NB4 (cell line): ENCODE results near the gene PRSS36.

Experiments
- CTCF ChIP-seq: IDR thresholded peaks from one replicate; pipeline ENCODE4 v1.5.1; 2012; ENCODE audit warnings: low read depth, low read length
- MAX ChIP-seq: IDR thresholded peaks from 2 replicates; pipeline ENCODE4 v1.6.1; 2011; ENCODE audit warnings: low read depth, low read length
- MYC ChIP-seq: IDR thresholded peaks from 2 replicates; pipeline ENCODE4 v1.6.1; 2011; ENCODE audit warnings: low read depth, low read length
- POLR2A ChIP-seq: IDR thresholded peaks from 2 replicates; pipeline ENCODE4 v1.6.1; 2011; ENCODE audit warnings: mild to moderate bottlenecking; ENCODE audit not compliant: insufficient read length; ENCODE audit errors: extremely low read depth

GRCh38 chr16:31113121-31114120 lies 36.4 kb downstream of the PRSS36 start:
- TF ChIP-seq CTCF, result no peak
- TF ChIP-seq POLR2A, result no peak
- peak; percentile 3; the same call in 1 of the 2 replicates for TF ChIP-seq MAX
- no peak for TF ChIP-seq MYC
